Suppressor macrophage (primary cell): ENCODE measurements around the gene BCL11B.
A peak's percentile ranks its signal among the peaks of the same experiment; 100 is the strongest.

Source experiments
- DNase-seq, 4 experiments: peaks; one replicate each; pipeline ENCODE4 v3.0.0-alpha.2; 2020 to 2022

The BCL11B gene

GRCh38 chr14:99267381-99267780 is 4.6 kb downstream of the BCL11B start:
- no peak for DNase-seq

- DNase-seq: peak; percentile 67 to 84 (median 80)
Observed at GRCh38 chr14:99266181-99267178, 5.5 kb downstream of the BCL11B start.

DNA sequence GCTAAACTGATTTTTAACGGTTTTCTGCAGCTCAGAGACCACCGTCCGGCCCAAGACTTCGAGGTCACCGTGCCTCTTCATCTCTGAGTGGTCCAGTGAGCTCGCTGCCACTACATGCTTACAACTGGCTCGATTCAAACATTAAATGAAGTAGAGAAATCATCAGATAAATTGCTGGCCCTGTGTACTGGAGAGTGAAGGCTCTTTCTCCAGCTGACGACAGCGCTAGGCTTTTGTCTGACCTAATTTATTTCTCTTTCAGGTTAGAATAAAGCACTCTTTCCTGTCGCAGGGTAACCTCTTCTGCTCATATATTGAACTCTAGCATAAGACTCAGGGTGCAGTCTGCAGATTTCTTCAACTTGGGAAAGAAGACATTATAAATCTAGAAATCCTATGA is 6.4 kb downstream of the BCL11B start:
- DNase-seq: no peak

GRCh38 chr14:99264691-99265450 is 7.1 kb downstream of the BCL11B start:
- no peak for DNase-seq

DNA sequence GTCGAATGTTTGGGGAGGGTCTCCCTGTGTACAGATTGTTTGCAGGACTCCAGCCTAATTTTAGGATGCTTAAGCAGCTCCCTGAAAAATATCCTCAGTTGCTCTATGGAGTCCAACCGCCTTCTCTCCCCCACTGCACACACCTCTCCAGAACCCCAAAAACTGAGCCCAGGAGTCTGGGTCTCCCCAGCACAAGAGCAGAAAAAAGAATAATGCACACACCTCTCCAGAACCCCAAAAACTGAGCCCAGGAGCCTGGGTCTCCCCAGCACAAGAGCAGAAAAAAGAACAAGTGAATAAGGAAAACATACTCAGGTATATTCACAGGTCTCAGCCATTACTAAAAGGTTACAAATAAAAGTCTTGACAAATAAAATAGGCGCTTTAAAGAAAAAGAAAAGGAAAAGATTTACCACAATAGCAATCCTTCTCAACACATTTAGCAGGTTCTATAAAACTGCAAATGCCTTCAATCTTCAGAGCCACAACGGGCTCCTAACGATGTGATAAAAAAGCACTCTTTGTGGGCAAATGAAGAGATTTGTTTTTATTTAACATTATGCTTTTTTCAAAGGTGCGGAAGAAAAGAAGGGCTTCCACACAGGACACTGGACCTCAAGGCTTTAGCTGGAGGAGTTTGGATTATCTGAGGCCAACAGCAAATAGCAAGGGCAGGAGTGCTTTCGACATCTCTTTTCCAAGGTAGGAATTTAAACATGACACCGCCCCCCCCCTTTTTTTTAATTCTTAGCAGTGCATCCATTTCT is 8.2 kb downstream of the BCL11B start:
- DNase-seq: no peak

GRCh38 chr14:99262977-99263448 is 9.0 kb downstream of the BCL11B start:
- DNase-seq: no peak

DNA sequence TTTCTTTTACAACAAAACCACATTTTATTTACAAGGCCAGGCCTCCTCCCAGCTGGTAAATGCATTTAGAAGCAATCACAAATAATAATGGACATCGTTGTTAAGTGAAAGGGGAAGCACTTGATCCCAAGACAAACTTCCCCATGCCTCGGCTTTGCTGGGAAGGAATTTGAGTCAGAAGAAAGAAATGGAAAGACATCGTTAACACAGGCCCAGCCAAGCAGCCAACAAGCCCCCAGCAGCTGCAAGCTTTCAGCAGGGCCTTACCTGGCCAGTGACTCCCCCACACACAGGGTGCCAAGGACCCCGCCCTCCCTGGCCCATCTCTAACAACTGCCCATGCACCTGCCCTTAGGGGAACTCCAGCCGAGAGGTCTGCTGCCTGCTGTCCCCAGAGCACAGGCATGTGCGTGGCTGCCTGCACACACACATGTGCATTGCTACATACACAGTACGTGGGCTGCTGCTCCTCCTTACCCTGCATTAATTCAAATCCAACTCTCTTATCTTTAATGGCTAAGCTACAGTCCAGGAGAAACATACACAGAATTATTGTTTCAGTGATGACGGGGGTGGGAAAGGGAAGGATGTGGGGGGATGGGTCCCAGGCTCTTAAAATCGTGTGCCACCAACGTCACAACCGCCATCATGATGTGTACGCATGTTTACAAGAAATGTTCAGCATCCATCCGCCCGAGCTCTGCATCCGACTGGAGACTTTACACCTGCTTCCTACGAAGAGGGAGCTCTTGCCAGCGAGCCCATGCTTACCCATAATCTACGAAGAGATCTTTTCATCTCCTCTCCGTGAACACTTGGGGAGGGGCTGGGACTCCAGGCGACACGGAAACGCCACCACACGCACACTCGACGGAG is 9.8 kb downstream of the BCL11B start:
- no peak for DNase-seq

GRCh38 chr14:99260587-99261551 is 11.1 kb downstream of the BCL11B start:
- DNase-seq: no peak

GRCh38 chr14:99260116-99260515 is 11.9 kb downstream of the BCL11B start:
- no peak for DNase-seq

GRCh38 chr14:99258876-99259726 is 12.9 kb downstream of the BCL11B start:
- DNase-seq: no peak

DNA sequence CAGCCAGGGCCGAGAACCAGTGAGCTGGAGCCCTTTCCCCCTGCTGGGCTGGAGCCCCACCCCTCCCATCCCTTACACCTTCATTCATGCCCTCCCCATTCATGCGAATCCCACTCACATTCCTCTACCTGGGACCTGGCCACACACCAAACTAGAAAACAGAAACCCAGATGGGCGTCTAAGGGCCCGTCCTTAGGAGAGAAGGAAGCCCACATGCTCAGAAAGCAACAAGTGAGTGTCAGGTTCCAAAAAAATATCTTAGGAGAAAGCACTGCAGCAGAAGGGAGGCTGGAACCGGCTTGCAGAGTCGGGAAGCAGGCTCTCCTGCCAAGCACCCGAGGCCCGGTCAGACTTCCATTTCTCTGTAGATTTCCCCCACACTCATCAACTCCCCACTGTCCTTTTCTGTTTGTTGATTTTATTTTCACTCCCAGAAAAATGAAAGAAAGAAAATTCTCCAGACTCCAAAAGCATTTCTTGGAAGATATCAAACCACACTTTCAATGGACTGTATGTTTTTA is 13.6 kb downstream of the BCL11B start:
- DNase-seq: no peak

GRCh38 chr14:99257673-99258221 is 14.2 kb downstream of the BCL11B start:
- DNase-seq: no peak

GRCh38 chr14:99257122-99257672 is 14.8 kb downstream of the BCL11B start:
- DNase-seq: no peak

GRCh38 chr14:99256483-99256874 is 15.5 kb downstream of the BCL11B start:
- DNase-seq: no peak

DNA sequence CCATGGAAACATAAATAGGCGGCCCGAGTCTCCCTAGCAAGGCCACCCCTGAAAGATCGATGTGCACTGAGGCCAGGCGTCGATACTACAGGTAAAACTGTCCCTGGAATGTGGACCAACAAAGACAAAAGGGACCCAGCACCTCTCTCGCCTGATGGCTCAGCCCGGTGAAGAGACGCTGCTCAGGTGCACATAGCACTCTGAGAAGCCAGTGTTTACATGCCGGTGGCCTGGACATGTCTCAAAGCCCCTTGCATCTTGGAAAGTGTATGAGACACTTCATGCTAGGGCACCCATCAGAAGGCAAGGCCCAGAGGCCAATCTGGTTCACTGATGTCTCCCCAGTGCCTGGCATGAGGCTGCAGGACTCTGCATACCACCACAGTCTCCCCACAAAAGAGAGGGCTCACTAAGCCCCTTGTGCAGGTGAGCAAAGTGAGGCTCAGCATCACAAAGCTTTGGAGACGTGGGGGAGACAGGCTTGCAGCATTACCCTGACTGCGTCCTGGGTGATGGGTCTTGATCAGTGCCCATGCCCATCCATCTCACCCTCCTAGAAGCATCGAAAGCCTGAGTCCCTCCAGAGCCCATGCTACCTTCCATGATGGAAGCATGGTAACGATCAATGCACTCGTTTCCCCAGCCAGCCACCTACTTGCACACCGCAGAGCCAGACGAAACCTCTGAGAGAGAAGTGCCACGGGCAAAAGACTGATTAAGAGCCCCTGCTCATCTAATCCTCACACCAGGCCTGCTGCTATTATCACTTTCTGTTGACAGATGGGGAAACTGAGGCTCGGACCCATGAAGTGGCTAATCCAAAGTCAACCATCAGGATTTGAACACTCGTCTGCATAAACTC is 16.1 kb downstream of the BCL11B start:
- DNase-seq: no peak

- no peak for DNase-seq
Observed at GRCh38 chr14:99254328-99255009, 17.5 kb downstream of the BCL11B start.

- DNase-seq: no peak
Observed at GRCh38 chr14:99253890-99254289, 18.1 kb downstream of the BCL11B start.
